H9 (cell line): ENCODE results near the gene HS6ST1. TPM values are rescaled to one million over a fixed set of nuclear protein-coding genes. Genes with fewer than 3 reads are reported as not detected.

Source experiments
- DNase-seq: peaks from one replicate; pipeline ENCODE4 v3.0.0-alpha.2; 2017
- H2AFZ ChIP-seq: one replicate; pipeline ENCODE4 v1.6.1; 2013; ENCODE audit warnings: mild to moderate bottlenecking, low read length, control low read depth, moderate library complexity
- H2AK5ac ChIP-seq: 2 replicates; pipeline ENCODE4 v1.6.1; 2013; ENCODE audit warnings: low read length, control low read depth, mixed read lengths; ENCODE audit not compliant: insufficient read length
- H2BK120ac ChIP-seq: one replicate; pipeline ENCODE4 v1.6.1; 2013; ENCODE audit warnings: low read depth, mild to moderate bottlenecking, low read length, control low read depth, inconsistent platforms; ENCODE audit not compliant: poor library complexity, severe bottlenecking
- H2BK12ac ChIP-seq: 2 replicates; pipeline ENCODE4 v1.6.1; 2013; ENCODE audit warnings: low read length, control low read depth, mixed read lengths, low read depth; ENCODE audit not compliant: insufficient read length
- H2BK15ac ChIP-seq: 2 replicates; pipeline ENCODE4 v1.6.1; 2013; ENCODE audit warnings: low read depth, low read length, control low read depth
- H2BK20ac ChIP-seq: one replicate; pipeline ENCODE4 v1.6.1; 2013; ENCODE audit warnings: low read depth, mild to moderate bottlenecking, low read length, control low read depth, inconsistent platforms; ENCODE audit not compliant: poor library complexity, severe bottlenecking
- H2BK5ac ChIP-seq: 2 replicates; pipeline ENCODE4 v1.6.1; 2013; ENCODE audit warnings: low read length, control low read depth, mixed read lengths; ENCODE audit not compliant: insufficient read length
- H3K14ac ChIP-seq: 2 replicates; pipeline ENCODE4 v1.6.1; 2013; ENCODE audit warnings: low read length, control low read depth; ENCODE audit not compliant: insufficient read depth
- H3K18ac ChIP-seq: 2 replicates; pipeline ENCODE4 v1.6.1; 2013; ENCODE audit warnings: low read depth, mild to moderate bottlenecking, mixed read lengths, low read length, control low read depth; ENCODE audit not compliant: insufficient read length
- H3K23ac ChIP-seq: 2 replicates; pipeline ENCODE4 v1.6.1; 2013; ENCODE audit warnings: low read length, control low read depth, mixed read lengths, low read depth; ENCODE audit not compliant: insufficient read length
- H3K23me2 ChIP-seq: 2 replicates; pipeline ENCODE4 v1.6.1; 2013; ENCODE audit warnings: low read depth, mild to moderate bottlenecking, mixed read lengths, low read length, control low read depth; ENCODE audit not compliant: insufficient read length, poor library complexity, severe bottlenecking
- H3K27ac ChIP-seq: 2 replicates; pipeline ENCODE4 v1.5.1; 2013; ENCODE audit warnings: low read length, control low read depth, mixed read lengths, low read depth; ENCODE audit not compliant: insufficient read length
- H3K27me3 ChIP-seq: 2 replicates; pipeline ENCODE4 v1.6.1; 2013; ENCODE audit warnings: low read length, control low read depth, inconsistent platforms; ENCODE audit not compliant: insufficient read depth
- H3K4ac ChIP-seq: 2 replicates; pipeline ENCODE4 v1.6.1; 2013; ENCODE audit warnings: low read depth, mild to moderate bottlenecking, control low read depth, inconsistent platforms, low read length, moderate library complexity
- H3K4me1 ChIP-seq: 2 replicates; pipeline ENCODE4 v1.6.1; 2013; ENCODE audit warnings: low read length, control low read depth, inconsistent platforms; ENCODE audit not compliant: insufficient read depth
- H3K4me2 ChIP-seq: 2 replicates; pipeline ENCODE4 v1.6.1; 2013; ENCODE audit warnings: low read length, control low read depth, mixed read lengths; ENCODE audit not compliant: insufficient read length, insufficient read depth
- H3K56ac ChIP-seq: 2 replicates; pipeline ENCODE4 v1.6.1; 2013; ENCODE audit warnings: low read depth, mild to moderate bottlenecking, mixed read lengths, low read length, control low read depth; ENCODE audit not compliant: insufficient read length
- H3K79me1 ChIP-seq: 2 replicates; pipeline ENCODE4 v1.6.1; 2013; ENCODE audit warnings: low read depth, mild to moderate bottlenecking, moderate library complexity, low read length, control low read depth, inconsistent platforms; ENCODE audit not compliant: insufficient read depth, poor library complexity, severe bottlenecking
- H3K79me2 ChIP-seq: 2 replicates; pipeline ENCODE4 v1.6.1; 2013; ENCODE audit warnings: low read length, control low read depth, inconsistent platforms; ENCODE audit not compliant: insufficient read depth
- H3K9ac ChIP-seq: 2 replicates; pipeline ENCODE4 v1.6.1; 2013; ENCODE audit warnings: low read length, control low read depth, mixed read lengths; ENCODE audit not compliant: insufficient read length; ENCODE audit errors: extremely low read depth
- H3K9me3 ChIP-seq: one replicate; pipeline ENCODE4 v1.6.1; 2013; ENCODE audit warnings: low read depth, low read length, inconsistent platforms; ENCODE audit not compliant: control insufficient read depth
- H3T11ph ChIP-seq: one replicate; pipeline ENCODE4 v1.6.1; 2013; ENCODE audit warnings: mild to moderate bottlenecking, low read length, control low read depth, inconsistent platforms
- H4K20me1 ChIP-seq: one replicate; pipeline ENCODE4 v1.6.1; 2013; ENCODE audit not compliant: control insufficient read depth, insufficient read length, insufficient read depth
- H4K5ac ChIP-seq: 2 replicates; pipeline ENCODE4 v1.6.1; 2013; ENCODE audit warnings: low read depth, mild to moderate bottlenecking, mixed read lengths, low read length, control low read depth; ENCODE audit not compliant: insufficient read length
- H4K8ac ChIP-seq: replicated peaks from 2 replicates; pipeline ENCODE4 v1.6.1; 2013; ENCODE audit warnings: low read length, control low read depth, mixed read lengths, low read depth; ENCODE audit not compliant: insufficient read length
- H4K91ac ChIP-seq: 2 replicates; pipeline ENCODE4 v1.6.1; 2013; ENCODE audit warnings: low read depth, mild to moderate bottlenecking, moderate library complexity, mixed read lengths, low read length, control low read depth; ENCODE audit not compliant: insufficient read length
- H3K27ac Mint-ChIP-seq, 3 experiments: 2 replicates in 2 of 3; 3 replicates in 1 of 3; pipeline ENCODE4 v1.8.0; 2020 to 2021; ENCODE audit warnings: mixed read lengths in 3 of 3, mild to moderate bottlenecking in 1 of 3, moderate library complexity in 1 of 3
- H3K27me3 Mint-ChIP-seq: 2 replicates; pipeline ENCODE4 v1.8.0; 2021; ENCODE audit warnings: low read depth, mild to moderate bottlenecking, moderate library complexity, mixed read lengths
- H3K36me3 Mint-ChIP-seq, 3 experiments: 2 replicates in 2 of 3; 3 replicates in 1 of 3; pipeline ENCODE4 v1.8.0; 2020 to 2021; ENCODE audit warnings: low read depth in 3 of 3, mixed read lengths in 3 of 3; ENCODE audit not compliant: insufficient read depth in 1 of 3
- H3K4me1 Mint-ChIP-seq, 2 experiments: 2 replicates each; pipeline ENCODE4 v1.8.0; 2020; ENCODE audit warnings: mixed read lengths in 2 of 2
- H3K4me3 Mint-ChIP-seq, 2 experiments: 2 replicates in 1 of 2; 3 replicates in 1 of 2; pipeline ENCODE4 v1.8.0; 2020 to 2021; ENCODE audit warnings: mild to moderate bottlenecking in 2 of 2, mixed read lengths in 2 of 2, moderate library complexity in 1 of 2
- H3K9me3 Mint-ChIP-seq, 2 experiments: 2 replicates in 1 of 2; 3 replicates in 1 of 2; pipeline ENCODE4 v1.8.0; 2020; ENCODE audit warnings: mild to moderate bottlenecking in 2 of 2, mixed read lengths in 2 of 2, moderate library complexity in 1 of 2
- total RNA-seq: library from RNA; stranded (reverse); gene quantifications from 2 replicates; pipeline ENCODE4 v1.2.1, GENCODE V29; 2021
- TF ChIP-seq, protein P1 (sequence below): fragments of 200-600 bp; sonication (generic); conservative IDR thresholded peaks from 3 replicates; pipeline ENCODE4 v1.8.0; 2021; ENCODE audit warnings: antibody characterized with exemption, mild to moderate bottlenecking

The HS6ST1 gene
- total RNA-seq, 1 experiment from 2014 or later: 60.2 TPM

DNA sequence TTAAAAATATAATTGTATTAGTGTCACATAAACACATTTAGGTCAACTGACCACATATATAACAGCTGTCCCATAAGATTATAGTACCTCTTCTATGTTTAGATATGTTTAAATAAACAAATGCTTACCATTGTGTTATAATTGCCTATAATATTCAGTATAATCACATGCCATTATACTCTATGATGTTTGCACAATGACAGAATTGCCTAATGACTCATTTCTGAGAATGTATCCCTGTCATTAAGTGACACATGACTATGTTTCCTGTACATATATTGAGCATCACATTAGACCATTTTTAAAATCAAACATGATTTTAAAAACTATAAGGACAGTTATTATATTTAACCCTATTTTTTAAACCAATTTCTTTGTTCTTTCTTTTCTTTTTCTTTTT, 89.8 kb downstream of the HS6ST1 start:
- Histone ChIP-seq H2BK15ac (no peak overlapping the region), H3K9ac (no peak overlapping the region), H4K91ac (no peak overlapping the region), H3K79me2 (no peaks in the 10 kb centered on the region), H3T11ph (no peak overlapping the region), H2BK5ac (no peak overlapping the region), H2AK5ac (no peak overlapping the region), H3K23ac (no peak overlapping the region), H3K27me3 (no peaks in the 10 kb centered on the region; the same call in 1 of the 2 replicates), H4K5ac (no peak overlapping the region), H3K9me3 (no peaks in the 10 kb centered on the region), H2BK20ac (no peak overlapping the region), H3K4ac (no peak overlapping the region), H2AFZ (no peak overlapping the region), H4K20me1 (no peaks in the 10 kb centered on the region), H3K27ac (no peak overlapping the region), H3K79me1 (no peaks in the 10 kb centered on the region), H3K18ac (no peak overlapping the region), H4K8ac (no peak overlapping the region), H3K4me2 (no peak overlapping the region), H3K4me1 (no peaks in the 10 kb centered on the region), H3K23me2 (peaks cover 9% of the 10 kb centered on the region), H3K56ac (no peak overlapping the region), H2BK12ac (no peak overlapping the region), H2BK120ac (no peak overlapping the region), H3K14ac (no peak overlapping the region)
- H3K27ac Mint-ChIP-seq: no peak overlapping the region
- peaks cover 30% of the 10 kb centered on the region for H3K27me3 Mint-ChIP-seq
- H3K4me3 Mint-ChIP-seq: no peak overlapping the region
- peaks cover 0 to 2% of the 10 kb centered on the region in 2 experiments; a peak in 3 of 5 replicates for H3K9me3 Mint-ChIP-seq
- no peak for DNase-seq
- TF ChIP-seq, protein P1, sequence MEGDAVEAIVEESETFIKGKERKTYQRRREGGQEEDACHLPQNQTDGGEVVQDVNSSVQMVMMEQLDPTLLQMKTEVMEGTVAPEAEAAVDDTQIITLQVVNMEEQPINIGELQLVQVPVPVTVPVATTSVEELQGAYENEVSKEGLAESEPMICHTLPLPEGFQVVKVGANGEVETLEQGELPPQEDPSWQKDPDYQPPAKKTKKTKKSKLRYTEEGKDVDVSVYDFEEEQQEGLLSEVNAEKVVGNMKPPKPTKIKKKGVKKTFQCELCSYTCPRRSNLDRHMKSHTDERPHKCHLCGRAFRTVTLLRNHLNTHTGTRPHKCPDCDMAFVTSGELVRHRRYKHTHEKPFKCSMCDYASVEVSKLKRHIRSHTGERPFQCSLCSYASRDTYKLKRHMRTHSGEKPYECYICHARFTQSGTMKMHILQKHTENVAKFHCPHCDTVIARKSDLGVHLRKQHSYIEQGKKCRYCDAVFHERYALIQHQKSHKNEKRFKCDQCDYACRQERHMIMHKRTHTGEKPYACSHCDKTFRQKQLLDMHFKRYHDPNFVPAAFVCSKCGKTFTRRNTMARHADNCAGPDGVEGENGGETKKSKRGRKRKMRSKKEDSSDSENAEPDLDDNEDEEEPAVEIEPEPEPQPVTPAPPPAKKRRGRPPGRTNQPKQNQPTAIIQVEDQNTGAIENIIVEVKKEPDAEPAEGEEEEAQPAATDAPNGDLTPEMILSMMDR: no peak
- H3K4me1 Mint-ChIP-seq: peaks cover 0 to 3% of the 10 kb centered on the region in 2 experiments; a peak in 1 of 4 replicates
- 0 out of 7 replicates have a peak, but pooled peaks cover 0 to 3% (median 0%) of the 10 kb centered on the region in 3 experiments for H3K36me3 Mint-ChIP-seq
